GM19099 (cell line): ENCODE data around the gene TDRD10.

Experiments
- POLR2A ChIP-seq: IDR thresholded peaks from 3 replicates; pipeline ENCODE4 v1.6.1; 2011; ENCODE audit warnings: low read depth; ENCODE audit not compliant: insufficient read length; ENCODE audit errors: extremely low read depth

Gene TDRD10

GRCh38 chr1:154524881-154525280, 22.9 kb downstream of the TDRD10 start:
- TF ChIP-seq POLR2A: no peak

- no peak for TF ChIP-seq POLR2A
Measured at GRCh38 chr1:154527192-154527591, 25.2 kb downstream of the TDRD10 start.

- TF ChIP-seq POLR2A: no peak
Measured at GRCh38 chr1:154529308-154529707, 27.3 kb downstream of the TDRD10 start.

GRCh38 chr1:154533952-154534844, 32.2 kb downstream of the TDRD10 start:
- no peak for TF ChIP-seq POLR2A

GRCh38 chr1:154536570-154536969, 34.6 kb downstream of the TDRD10 start:
- no peak for TF ChIP-seq POLR2A

- TF ChIP-seq POLR2A: no peak
Measured at GRCh38 chr1:154539486-154540483, 37.8 kb downstream of the TDRD10 start.

GRCh38 chr1:154541231-154541630, 39.2 kb downstream of the TDRD10 start:
- TF ChIP-seq POLR2A: no peak

- TF ChIP-seq POLR2A: no peak
Measured at GRCh38 chr1:154546264-154547063, 44.4 kb downstream of the TDRD10 start.

GRCh38 chr1:154547105-154547732, 45.2 kb downstream of the TDRD10 start:
- no peak for TF ChIP-seq POLR2A

- TF ChIP-seq POLR2A: no peak
Measured at GRCh38 chr1:154548028-154548427, 46.0 kb downstream of the TDRD10 start.

- no peak for TF ChIP-seq POLR2A
Measured at GRCh38 chr1:154549202-154549770, 47.3 kb downstream of the TDRD10 start.

- TF ChIP-seq POLR2A: no peak
Measured at GRCh38 chr1:154550070-154550469, 48.1 kb downstream of the TDRD10 start.

- no peak for TF ChIP-seq POLR2A
Measured at GRCh38 chr1:154550657-154551056, 48.6 kb downstream of the TDRD10 start.

- no peak for TF ChIP-seq POLR2A
Measured at GRCh38 chr1:154551474-154551873, 49.5 kb downstream of the TDRD10 start.
